ENCODE data around the gene ARHGAP12.

Gene ARHGAP12

DNA sequence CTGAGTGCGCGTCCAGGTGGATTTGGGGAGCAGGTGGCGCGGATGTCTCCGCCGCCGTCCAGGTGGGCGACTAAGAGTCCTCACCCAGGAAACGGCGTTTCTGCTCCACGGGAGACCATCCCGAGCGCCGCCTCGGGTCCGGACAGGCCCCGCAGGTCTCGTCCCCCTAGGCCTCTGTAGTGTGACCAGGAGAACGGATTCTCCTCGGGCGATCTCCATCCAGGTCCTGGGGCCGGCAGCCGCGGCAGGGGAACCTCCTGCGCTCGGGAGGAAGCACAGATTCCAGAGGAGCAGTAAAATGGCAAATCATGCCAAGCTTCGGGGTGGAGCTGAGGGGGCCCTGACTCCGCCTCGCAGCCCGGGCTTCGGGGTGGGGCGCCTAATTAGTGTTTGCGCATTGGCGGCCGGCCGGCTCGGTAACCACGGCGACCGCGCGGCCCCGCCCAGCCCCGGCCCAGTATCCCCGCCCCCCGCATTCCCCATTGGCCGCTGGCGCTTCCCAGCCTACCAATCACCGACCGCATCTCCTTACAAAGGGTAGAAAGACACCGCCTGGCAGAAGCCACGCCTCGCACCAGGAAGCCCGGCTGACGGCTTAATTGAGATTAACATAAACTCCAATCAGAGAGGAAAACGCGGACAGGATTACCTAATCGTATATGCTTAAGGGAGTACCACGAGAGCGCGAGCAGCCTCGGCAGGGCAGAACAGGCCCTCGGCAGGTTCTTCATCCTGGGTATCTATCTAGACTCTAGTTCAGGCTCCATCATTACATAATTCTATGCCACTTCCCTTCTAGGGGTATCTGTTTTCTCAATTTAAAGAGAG, 168.6 kb downstream of the ARHGAP12 start:
- Histone ChIP-seq H3K9me3 (ENCODE audit: low read length) (no peaks in the 10 kb centered on the region), H3K79me2 (ENCODE audit: insufficient read depth, low read length) (no peaks in the 10 kb centered on the region), H3K4me3 (ENCODE audit: low read depth, low read length, poor library complexity, severe bottlenecking) (peak overlapping the region; percentile 90), H3K4me2 (ENCODE audit: low read length) (peak overlapping the region; percentile 80), H4K20me1 (ENCODE audit: insufficient read depth, low read length) (no peaks in the 10 kb centered on the region), H2AFZ (ENCODE audit: low read length) (peak overlapping the region; percentile 64; the same call in 1 of the 2 replicates), H3K27me3 (ENCODE audit: insufficient read depth, low read length) (no peaks in the 10 kb centered on the region), H3F3A (ENCODE audit: insufficient read depth, low read length) (no peaks in the 10 kb centered on the region), H3K4me1 (ENCODE audit: insufficient read depth, low read length, severe bottlenecking) (peaks cover 36% of the 10 kb centered on the region), H3K9me2 (ENCODE audit: low read depth, low read length) (no peaks in the 10 kb centered on the region), H3K27ac (ENCODE audit: low read depth, low read length, poor library complexity, severe bottlenecking) (peak overlapping the region; percentile 47), H3K36me3 (ENCODE audit: insufficient read depth, low read length) (no peaks in the 10 kb centered on the region), H3K9ac (ENCODE audit: low read length) (peak overlapping the region; percentile 88)
- TF ChIP-seq EZH2 (IDR thresholded peaks at IDR 0.05; ENCODE audit: borderline replicate concordance, low read length): no peak
- TF ChIP-seq, protein P1, sequence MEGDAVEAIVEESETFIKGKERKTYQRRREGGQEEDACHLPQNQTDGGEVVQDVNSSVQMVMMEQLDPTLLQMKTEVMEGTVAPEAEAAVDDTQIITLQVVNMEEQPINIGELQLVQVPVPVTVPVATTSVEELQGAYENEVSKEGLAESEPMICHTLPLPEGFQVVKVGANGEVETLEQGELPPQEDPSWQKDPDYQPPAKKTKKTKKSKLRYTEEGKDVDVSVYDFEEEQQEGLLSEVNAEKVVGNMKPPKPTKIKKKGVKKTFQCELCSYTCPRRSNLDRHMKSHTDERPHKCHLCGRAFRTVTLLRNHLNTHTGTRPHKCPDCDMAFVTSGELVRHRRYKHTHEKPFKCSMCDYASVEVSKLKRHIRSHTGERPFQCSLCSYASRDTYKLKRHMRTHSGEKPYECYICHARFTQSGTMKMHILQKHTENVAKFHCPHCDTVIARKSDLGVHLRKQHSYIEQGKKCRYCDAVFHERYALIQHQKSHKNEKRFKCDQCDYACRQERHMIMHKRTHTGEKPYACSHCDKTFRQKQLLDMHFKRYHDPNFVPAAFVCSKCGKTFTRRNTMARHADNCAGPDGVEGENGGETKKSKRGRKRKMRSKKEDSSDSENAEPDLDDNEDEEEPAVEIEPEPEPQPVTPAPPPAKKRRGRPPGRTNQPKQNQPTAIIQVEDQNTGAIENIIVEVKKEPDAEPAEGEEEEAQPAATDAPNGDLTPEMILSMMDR (IDR thresholded peaks at IDR 0.05; ENCODE audit: low read length): no peak

DNA sequence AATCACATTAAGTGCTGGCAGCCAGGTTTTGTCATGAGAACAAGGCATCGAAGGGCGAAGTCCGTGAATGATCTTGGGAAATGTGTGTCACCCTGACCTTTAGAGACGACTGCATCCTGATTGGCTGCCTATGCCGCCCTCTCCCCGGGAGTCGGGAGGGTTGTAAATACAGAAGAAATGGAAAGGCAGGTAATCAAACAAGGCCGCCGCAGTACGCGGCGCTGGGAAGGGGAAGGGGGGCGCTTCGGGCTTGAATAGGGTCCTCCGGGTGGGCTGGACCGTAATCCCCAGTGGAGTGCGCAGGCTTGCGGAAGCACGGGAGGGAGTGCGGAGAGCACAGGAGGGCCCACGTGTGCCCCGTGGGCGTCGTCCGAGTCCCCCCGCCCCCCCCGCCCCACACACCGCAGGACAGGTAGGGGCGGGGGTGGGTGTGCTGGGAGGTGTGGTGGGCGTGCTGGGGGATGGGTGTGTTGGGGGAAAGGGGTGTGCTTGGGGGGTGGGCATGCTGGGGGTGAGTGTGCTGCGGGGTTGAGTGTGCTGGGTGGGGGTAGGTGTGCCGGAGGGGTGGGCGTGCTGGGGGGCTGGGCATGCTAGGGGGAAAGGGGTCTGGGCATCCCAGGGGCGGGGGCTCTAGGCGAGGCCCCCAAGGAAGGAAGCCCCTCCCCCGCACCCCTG, 169.4 kb downstream of the ARHGAP12 start:
- Histone ChIP-seq H3K4me2 (ENCODE audit: low read length) (peak overlapping the region; percentile 80), H3K27me3 (ENCODE audit: insufficient read depth, low read length) (no peaks in the 10 kb centered on the region), H2AFZ (ENCODE audit: low read length) (no peak overlapping the region), H4K20me1 (ENCODE audit: insufficient read depth, low read length) (no peaks in the 10 kb centered on the region), H3K4me3 (ENCODE audit: low read depth, low read length, poor library complexity, severe bottlenecking) (peak overlapping the region; percentile 90), H3F3A (ENCODE audit: insufficient read depth, low read length) (no peaks in the 10 kb centered on the region), H3K4me1 (ENCODE audit: insufficient read depth, low read length, severe bottlenecking) (peaks cover 41% of the 10 kb centered on the region), H3K27ac (ENCODE audit: low read depth, low read length, poor library complexity, severe bottlenecking) (peak overlapping the region; percentile 47), H3K36me3 (ENCODE audit: insufficient read depth, low read length) (no peaks in the 10 kb centered on the region), H3K79me2 (ENCODE audit: insufficient read depth, low read length) (no peaks in the 10 kb centered on the region), H3K9me2 (ENCODE audit: low read depth, low read length) (no peaks in the 10 kb centered on the region), H3K9me3 (ENCODE audit: low read length) (no peaks in the 10 kb centered on the region), H3K9ac (ENCODE audit: low read length) (peak overlapping the region; percentile 88)
- TF ChIP-seq EZH2 (IDR thresholded peaks at IDR 0.05; ENCODE audit: borderline replicate concordance, low read length): no peak
- TF ChIP-seq, protein P1 (IDR thresholded peaks at IDR 0.05; ENCODE audit: low read length): no peak

DNA sequence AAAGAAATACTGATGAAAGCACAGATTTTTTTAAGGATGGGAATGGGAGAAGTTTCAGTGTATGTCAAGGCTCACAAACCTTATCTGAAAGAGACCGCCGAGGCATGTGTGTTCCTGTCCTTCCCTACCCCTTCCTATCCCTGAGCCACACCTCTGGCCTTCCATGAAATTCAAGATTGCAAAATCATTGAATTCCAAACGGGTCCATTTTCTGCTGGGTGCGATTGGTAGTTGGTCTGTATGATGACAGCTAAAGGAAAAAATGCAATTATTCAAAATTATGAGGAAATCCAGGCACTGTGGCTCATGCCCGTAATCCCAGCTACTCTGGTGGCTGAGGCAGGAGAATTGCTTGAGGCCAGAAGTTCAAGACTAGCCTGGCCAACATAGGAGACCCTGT, 170.1 kb downstream of the ARHGAP12 start:
- H3K9me2 ChIP-seq (ENCODE audit: low read depth, low read length): no peaks in the 10 kb centered on the region
- no peak overlapping the region for H3K4me2 ChIP-seq (ENCODE audit: low read length)

More for the DNA sequence above, 170.1 kb downstream of the ARHGAP12 start:
- Histone ChIP-seq H3K4me3 (ENCODE audit: low read depth, low read length, poor library complexity, severe bottlenecking) (no peak overlapping the region), H3K27me3 (ENCODE audit: insufficient read depth, low read length) (no peaks in the 10 kb centered on the region), H3K36me3 (ENCODE audit: insufficient read depth, low read length) (no peaks in the 10 kb centered on the region), H3F3A (ENCODE audit: insufficient read depth, low read length) (no peaks in the 10 kb centered on the region), H3K4me1 (ENCODE audit: insufficient read depth, low read length, severe bottlenecking) (peaks cover 47% of the 10 kb centered on the region), H3K79me2 (ENCODE audit: insufficient read depth, low read length) (no peaks in the 10 kb centered on the region), H2AFZ (ENCODE audit: low read length) (no peak overlapping the region), H3K9ac (ENCODE audit: low read length) (no peak overlapping the region), H4K20me1 (ENCODE audit: insufficient read depth, low read length) (no peaks in the 10 kb centered on the region), H3K9me3 (ENCODE audit: low read length) (no peaks in the 10 kb centered on the region), H3K27ac (ENCODE audit: low read depth, low read length, poor library complexity, severe bottlenecking) (no peak overlapping the region)
- TF ChIP-seq, protein P1 (IDR thresholded peaks at IDR 0.05; ENCODE audit: low read length): no peak
- no peak for TF ChIP-seq EZH2 (IDR thresholded peaks at IDR 0.05; ENCODE audit: borderline replicate concordance, low read length)
